Measurements from ENCODE around the gene AZIN2. TPM values are rescaled to one million over a fixed set of nuclear protein-coding genes. Genes with fewer than 3 reads are reported as not detected.

Gene AZIN2
- total and polyA plus RNA-seq, 2 donors from 2014 or later, result 4.9 to 7.5 TPM

DNA sequence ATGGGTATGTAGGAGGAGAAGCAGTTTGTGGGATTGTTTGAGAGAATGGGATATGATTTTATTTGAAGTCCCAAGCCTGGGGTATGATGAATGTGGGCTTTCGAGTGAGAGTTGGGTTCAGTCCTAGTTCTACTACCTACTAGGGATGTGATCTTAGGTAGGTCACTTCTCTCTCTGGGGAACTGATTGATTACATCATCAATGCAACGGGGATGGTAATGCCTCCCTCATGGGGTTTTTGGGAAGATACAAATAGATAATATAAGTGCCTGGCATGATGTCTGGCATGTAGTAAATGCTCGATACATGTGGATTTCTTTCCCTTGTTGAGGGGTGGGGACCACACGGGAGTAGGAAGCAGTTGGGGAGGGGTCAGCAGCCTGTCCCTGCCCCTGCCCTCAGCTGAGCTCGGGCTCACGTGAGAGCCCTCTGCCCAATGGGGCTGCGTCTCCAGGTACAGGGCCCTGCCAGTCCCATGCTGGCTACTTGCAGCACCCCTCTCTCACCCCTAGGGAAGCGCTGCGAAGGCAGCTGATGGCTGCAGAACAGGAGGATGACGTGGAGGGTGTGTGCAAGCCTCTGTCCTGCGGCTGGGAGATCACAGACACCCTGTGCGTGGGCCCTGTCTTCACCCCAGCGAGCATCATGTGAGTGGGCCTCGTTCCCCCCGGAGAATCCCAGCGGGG is 38.7 kb downstream of the AZIN2 start:
- TF ChIP-seq, protein P1, sequence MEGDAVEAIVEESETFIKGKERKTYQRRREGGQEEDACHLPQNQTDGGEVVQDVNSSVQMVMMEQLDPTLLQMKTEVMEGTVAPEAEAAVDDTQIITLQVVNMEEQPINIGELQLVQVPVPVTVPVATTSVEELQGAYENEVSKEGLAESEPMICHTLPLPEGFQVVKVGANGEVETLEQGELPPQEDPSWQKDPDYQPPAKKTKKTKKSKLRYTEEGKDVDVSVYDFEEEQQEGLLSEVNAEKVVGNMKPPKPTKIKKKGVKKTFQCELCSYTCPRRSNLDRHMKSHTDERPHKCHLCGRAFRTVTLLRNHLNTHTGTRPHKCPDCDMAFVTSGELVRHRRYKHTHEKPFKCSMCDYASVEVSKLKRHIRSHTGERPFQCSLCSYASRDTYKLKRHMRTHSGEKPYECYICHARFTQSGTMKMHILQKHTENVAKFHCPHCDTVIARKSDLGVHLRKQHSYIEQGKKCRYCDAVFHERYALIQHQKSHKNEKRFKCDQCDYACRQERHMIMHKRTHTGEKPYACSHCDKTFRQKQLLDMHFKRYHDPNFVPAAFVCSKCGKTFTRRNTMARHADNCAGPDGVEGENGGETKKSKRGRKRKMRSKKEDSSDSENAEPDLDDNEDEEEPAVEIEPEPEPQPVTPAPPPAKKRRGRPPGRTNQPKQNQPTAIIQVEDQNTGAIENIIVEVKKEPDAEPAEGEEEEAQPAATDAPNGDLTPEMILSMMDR (IDR thresholded peaks at IDR 0.05; ENCODE audit: borderline replicate concordance, extremely low read depth, insufficient read depth), result no peak
- Histone ChIP-seq H3K27ac (ENCODE audit: low read depth in 2 of 2, low read length in 2 of 2) (no peak overlapping the region), H3K36me3 (ENCODE audit: control insufficient read depth in 2 of 3, insufficient read depth in 3 of 3, low read length in 3 of 3) (no peaks in the 10 kb centered on the region), H3K27me3 (ENCODE audit: control insufficient read depth, insufficient read depth, low read length) (no peaks in the 10 kb centered on the region), H3K9ac (ENCODE audit: low read length in 3 of 3) (no peak overlapping the region), H3K4me3 (ENCODE audit: low read length in 3 of 3) (no peak overlapping the region), H3K9me3 (ENCODE audit: control insufficient read depth in 2 of 3, insufficient read depth in 1 of 3, low read length in 3 of 3) (no peaks in the 10 kb centered on the region), H3K4me1 (ENCODE audit: control insufficient read depth in 2 of 3, insufficient read depth in 2 of 3, low read depth in 1 of 3, low read length in 3 of 3) (no peaks in the 10 kb centered on the region)
- intact Hi-C loops (cut with DNase I), result loop anchor here (10.0 kb wide), 1 partner anchor 165 kb away; no protein-coding TSS in a partner anchor
- FAIRE-seq, result no peak
- DNase-seq, result peak in 2 of 5 donors; percentile 15 to 54

DNA sequence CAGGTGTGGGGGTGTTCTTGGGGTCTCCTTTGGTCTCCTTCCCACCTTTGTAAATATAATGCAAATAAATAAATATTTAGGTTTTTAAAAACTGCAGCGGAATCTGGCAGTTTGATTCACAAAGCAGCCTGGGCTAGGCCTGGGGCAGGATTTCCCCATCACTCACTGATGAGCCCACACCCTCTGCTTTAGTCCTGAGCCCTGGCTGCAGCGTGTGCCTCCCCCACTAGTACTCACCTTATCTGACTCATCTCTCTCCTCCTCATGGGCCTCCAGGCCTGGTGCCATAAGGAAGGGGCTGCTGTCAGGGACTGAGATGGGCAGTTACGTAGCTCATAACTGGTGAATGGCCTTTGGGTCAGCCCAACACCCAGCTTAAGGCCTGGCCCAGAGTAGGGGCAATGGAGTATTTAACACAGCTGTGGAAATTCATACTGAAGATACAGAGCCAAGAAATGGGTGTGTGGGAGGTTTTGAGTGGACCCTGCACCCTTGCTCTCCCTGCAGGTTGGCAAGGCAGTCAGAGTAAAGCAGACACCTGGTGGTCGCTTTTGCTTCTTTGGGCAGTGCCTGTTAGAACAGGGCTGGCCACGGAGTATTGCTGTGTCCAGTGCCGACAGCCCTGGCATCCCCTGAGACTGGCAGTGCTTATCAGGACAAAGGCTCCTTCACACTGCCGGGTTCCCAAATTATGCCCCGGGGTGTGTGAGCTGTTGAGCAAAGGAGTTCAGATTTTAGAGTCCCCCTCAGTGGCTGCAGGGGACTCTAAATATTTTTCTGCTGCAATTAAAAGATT is 39.7 kb downstream of the AZIN2 start:
- H3K9ac ChIP-seq (ENCODE audit: low read length in 3 of 3), result no peak overlapping the region
- FAIRE-seq (no peak), DNase-seq (peak in 1 of 5 donors; percentile 25)
- intact Hi-C loops (cut with DNase I), result loop anchor here (10.0 kb wide), 1 partner anchor 164 kb away; no protein-coding TSS in a partner anchor
- H3K27ac ChIP-seq (ENCODE audit: low read depth in 2 of 2, low read length in 2 of 2), result no peak overlapping the region
- no peaks in the 10 kb centered on the region for H3K27me3 ChIP-seq (ENCODE audit: control insufficient read depth, insufficient read depth, low read length)
- H3K36me3 ChIP-seq (ENCODE audit: control insufficient read depth in 2 of 3, insufficient read depth in 3 of 3, low read length in 3 of 3), result no peaks in the 10 kb centered on the region
- TF ChIP-seq, protein P1 (IDR thresholded peaks at IDR 0.05; ENCODE audit: borderline replicate concordance, extremely low read depth, insufficient read depth), result no peak
- H3K9me3 ChIP-seq (ENCODE audit: control insufficient read depth in 2 of 3, insufficient read depth in 1 of 3, low read length in 3 of 3), result no peaks in the 10 kb centered on the region
- H3K4me1 ChIP-seq (ENCODE audit: control insufficient read depth in 2 of 3, insufficient read depth in 2 of 3, low read depth in 1 of 3, low read length in 3 of 3), result no peaks in the 10 kb centered on the region
- H3K4me3 ChIP-seq (ENCODE audit: low read length in 3 of 3), result no peak overlapping the region

DNA sequence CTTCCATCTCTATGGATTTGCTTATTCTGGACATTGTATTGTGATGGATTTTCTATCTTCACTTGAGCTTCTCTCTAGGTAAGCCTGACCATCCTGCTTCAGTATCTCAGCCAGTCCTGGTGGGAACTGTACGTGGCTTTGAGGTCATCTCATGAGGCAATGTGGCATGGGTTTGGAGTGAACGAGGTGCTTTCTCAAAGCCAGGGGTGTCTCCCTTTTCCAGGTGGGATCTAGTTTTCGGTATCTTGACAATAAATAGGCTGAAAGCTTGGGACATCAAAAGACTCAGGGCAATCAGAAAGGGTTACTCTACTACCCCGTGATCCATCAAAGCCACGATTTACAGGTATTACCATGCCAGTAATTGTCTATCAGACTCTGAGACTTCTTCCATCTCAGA is 40.8 kb downstream of the AZIN2 start:
- TF ChIP-seq, protein P1 (IDR thresholded peaks at IDR 0.05; ENCODE audit: borderline replicate concordance, extremely low read depth, insufficient read depth), result no peak
- FAIRE-seq (no peak), DNase-seq (no peak)
- Histone ChIP-seq H3K4me1 (ENCODE audit: control insufficient read depth in 2 of 3, insufficient read depth in 2 of 3, low read depth in 1 of 3, low read length in 3 of 3) (peaks cover 0 to 5% (median 4%) of the 10 kb centered on the region in 3 donors), H3K27me3 (ENCODE audit: control insufficient read depth, insufficient read depth, low read length) (no peaks in the 10 kb centered on the region), H3K9me3 (ENCODE audit: control insufficient read depth in 2 of 3, insufficient read depth in 1 of 3, low read length in 3 of 3) (no peaks in the 10 kb centered on the region), H3K27ac (ENCODE audit: low read depth in 2 of 2, low read length in 2 of 2) (no peak overlapping the region), H3K9ac (ENCODE audit: low read length in 3 of 3) (no peak overlapping the region), H3K4me3 (ENCODE audit: low read length in 3 of 3) (no peak overlapping the region), H3K36me3 (ENCODE audit: control insufficient read depth in 2 of 3, insufficient read depth in 3 of 3, low read length in 3 of 3) (no peaks in the 10 kb centered on the region)
- intact Hi-C loops (cut with DNase I), result loop anchor here (10.0 kb wide), 1 partner anchor 163 kb away; no protein-coding TSS in a partner anchor
